Panc1 (cell line): Measurements from ENCODE around the gene CEP120.

Source experiments
- CTCF ChIP-seq: fragments of 450-650 bp; IDR thresholded peaks from 2 replicates; pipeline ENCODE4 v1.5.1; 2017; ENCODE audit warnings: mild to moderate bottlenecking
- POLR2AphosphoS5 ChIP-seq: IDR thresholded peaks from 2 replicates; pipeline ENCODE4 v1.6.1; 2012; ENCODE audit warnings: mild to moderate bottlenecking, low read depth, low read length, moderate library complexity
- SIN3A ChIP-seq: IDR thresholded peaks from 2 replicates; pipeline ENCODE4 v1.6.1; 2012; ENCODE audit warnings: low read depth, mild to moderate bottlenecking, low read length, moderate library complexity, borderline replicate concordance; ENCODE audit not compliant: insufficient read depth
- TCF7L2 ChIP-seq: IDR thresholded peaks from 2 replicates; pipeline ENCODE4 v1.6.1; 2011; ENCODE audit warnings: mild to moderate bottlenecking, low read depth, low read length, inconsistent platforms

DNA sequence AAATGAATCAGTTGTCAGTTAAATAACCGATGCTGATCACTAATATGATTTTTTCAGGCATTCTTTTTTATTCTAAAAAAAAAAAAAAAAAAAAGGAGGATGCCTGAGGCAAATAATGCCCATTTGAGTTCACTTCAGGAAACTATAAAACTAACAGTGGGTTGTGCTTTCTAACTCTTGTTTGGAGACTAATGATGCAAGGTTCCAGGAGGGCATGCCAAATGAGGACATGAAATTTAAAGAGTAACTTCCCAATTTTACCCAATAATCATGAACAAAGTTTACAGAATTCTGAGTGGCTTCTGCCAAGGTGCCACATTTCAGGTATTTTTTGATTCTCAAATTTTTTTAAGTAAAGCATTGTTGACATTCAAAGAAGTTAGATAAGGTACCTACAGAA, 41.0 kb downstream of the CEP120 start:
- TF ChIP-seq CTCF (no peak), POLR2AphosphoS5 (no peak), SIN3A (no peak), TCF7L2 (no peak)
